ENCODE results near the gene KLF14.
"Not testable (repeated sequence)": the region's sequence is repeated elsewhere in the genome, so short reads cannot be mapped to it uniquely, and the experiment has no call there.

The KLF14 gene

DNA sequence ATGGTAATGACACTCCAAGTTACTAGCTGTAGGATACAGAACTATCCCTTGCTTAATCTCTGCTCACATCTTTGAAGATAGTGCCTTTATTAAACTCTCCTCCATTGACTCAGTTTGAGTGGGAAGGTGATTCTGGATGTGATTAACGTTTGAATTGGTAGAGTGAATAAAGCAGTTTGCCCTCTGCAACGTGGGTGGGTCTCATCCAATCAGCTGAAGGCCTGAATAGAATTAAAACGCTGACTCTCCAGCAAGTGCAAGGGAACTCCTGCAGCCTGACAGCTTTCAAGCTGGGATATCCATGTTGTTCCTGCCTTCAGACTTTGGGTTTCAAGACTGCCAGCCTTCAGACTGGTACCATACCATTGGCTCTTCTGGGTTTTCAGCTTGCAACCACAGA is 21.6 kb downstream of the KLF14 start:
- no peak for DNase-seq

DNA sequence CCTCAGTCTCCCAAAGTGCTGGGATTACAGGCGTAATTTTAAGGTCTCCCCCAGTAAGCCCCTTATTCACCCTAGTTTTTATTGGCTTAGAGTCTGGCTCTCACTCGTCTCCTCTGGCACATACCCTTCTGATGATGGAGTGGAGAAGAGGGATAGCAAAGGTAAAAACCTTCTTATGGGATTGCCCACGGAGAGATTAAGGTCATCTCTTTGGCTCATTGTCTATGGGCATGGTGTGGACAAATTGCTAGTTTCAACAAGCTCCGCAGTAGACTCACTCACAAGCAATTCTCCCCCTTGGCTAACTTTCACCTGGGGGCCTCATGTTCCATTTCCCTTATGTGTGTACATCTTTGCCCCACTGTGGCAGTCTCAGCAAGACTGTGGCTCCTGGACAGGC is 25.2 kb downstream of the KLF14 start:
- DNase-seq = no peak

DNA sequence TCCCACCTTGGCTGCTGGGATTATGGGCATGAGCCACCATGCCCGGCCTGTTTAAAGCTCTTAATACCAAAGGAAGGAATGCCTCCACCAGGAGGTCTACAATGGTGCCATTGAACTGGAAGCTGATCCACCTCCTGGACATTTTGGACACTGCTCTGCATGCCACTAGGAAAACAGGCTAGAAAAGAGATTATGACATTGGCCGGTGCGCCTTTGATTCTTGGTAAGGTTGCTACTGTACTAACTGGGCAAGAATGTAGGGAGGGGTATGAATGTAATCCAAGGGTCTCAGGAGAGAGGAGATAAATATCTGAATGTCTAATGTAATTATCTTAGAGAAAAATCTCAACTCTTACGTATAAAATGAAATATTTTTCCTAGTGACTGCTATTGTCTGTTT is 26.0 kb downstream of the KLF14 start:
- DNase-seq = no peak

DNA sequence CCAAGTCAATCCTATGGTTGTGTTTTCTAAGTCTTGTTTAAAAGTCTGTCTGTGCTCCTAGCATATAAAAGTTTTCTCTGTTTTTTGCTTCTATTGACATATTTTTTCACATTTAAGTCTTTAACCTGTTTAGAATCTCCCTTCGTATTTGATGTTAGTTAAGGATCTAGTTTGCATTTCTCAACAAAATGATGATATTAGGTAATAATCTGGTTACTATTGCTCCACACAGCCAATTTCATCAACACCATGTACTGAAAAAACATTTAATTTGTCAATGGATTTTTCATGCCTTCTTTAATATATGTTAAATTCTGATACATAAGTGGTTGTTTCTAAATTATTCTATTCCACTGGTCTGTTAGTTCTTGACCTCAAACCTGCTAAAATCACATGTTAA is 30.2 kb downstream of the KLF14 start:
- no peak for DNase-seq

DNA sequence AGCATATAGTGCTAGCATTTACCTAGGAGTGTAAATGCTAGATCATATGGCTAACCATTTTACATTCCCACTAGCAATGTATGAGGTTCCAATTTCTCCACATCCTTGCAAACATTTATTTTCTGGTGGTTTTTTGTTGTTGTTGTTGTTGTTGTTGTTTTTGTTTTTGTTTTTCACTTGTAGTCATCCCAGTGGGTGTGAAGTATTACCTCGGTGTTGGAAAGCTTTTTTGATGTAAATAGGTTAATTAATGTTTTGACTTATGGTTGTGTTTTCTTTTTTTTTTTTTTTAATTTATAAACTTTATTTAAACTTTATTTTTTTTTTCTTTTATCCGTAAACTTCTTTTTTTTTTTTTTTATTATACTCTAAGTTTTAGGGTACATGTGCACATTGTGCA is 32.4 kb downstream of the KLF14 start:
- no peak for DNase-seq

DNA sequence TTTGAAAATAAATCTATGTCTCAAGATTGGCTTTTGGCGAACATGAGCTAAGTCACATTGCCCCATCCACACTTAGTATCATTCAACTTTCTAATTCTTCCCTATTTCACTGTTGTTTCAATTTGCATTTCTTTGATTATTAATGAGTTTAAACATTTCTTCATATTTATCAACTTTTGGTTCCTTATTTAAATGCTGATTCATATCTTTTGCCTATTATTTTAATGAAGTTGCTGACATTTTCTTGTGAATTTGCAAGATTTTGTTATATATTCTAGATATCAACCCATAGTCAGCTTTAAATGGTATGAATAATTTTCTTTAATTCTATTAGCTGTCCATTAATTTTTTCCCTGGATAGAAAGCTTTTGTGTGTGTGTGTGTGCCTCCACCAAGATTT is 33.2 kb downstream of the KLF14 start:
- no peak for DNase-seq

DNA sequence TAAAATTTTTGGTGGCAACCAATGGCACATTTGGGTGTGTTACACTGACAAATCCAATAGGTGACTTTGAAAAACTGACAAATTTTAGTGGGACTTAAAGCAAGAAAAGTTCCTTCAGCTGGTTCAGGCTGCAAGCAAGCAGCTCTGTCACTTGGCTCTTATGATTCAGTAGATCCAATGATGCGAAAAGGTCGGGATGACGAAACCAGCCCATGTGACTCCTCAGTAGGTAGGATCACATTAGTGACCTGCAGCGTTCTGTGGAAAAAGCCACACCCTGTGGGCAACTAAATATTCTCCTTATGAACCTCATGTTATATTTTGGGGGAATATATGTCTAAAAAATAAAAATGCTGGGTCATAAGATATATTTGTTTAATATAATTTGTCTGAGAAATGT is 34.3 kb downstream of the KLF14 start:
- DNase-seq = no peak

DNA sequence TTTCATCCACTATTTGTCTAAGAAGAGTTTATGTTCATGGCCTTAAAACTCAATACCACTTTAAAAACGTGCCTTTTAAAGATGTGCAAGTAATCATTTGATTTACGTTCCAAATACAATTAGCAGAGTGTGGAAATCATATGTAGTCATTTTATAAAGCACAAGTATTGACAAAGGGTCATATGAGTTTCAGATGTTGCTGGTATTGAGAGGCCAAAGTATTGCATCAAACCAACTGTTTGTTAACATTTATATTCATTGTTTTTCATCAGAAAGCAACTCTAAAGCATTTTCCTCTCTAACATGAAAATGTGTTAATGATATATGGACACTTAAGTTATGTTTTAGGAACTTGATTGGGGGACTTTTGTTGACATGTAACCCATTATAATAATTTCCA is 36.2 kb downstream of the KLF14 start:
- DNase-seq = no peak

DNA sequence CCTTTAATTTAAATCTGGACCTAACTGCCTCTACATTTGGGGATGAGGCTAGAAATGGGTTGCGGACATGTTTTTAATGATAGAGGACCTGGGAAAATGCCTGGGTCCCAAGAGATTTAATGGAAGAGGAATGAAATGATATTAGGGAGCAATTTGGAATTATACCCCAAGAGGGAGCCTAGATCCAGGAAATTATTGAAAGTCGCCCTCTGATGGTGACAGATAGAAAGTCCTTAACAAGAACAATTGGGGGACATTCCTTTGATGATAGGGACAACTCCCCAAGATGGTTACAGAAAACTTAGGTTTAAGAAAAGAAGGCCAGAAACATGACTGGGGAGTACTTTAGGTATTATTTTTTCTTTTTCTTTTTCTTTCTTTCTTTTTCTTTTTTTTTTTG is 38.2 kb downstream of the KLF14 start:
- no peak for DNase-seq

DNA sequence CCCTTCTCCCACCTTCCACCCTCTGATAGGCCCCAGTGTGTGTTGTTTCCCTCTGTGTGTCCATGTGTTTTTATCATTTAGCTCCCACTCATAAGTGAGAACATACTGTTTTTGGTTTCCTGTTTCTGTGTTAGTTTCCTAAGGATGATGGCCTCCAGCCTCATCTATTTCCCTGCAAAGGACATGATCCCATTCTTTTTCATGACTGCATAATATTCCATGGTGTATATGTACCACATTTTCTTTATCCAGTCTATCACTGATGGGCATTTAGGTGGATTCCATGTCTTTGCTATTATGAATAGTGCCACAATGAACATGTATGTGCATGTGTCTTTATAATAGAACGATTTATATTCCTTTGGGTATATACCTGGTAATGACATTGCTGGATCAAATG is 41.6 kb downstream of the KLF14 start:
- not testable (repeated sequence) for DNase-seq

DNA sequence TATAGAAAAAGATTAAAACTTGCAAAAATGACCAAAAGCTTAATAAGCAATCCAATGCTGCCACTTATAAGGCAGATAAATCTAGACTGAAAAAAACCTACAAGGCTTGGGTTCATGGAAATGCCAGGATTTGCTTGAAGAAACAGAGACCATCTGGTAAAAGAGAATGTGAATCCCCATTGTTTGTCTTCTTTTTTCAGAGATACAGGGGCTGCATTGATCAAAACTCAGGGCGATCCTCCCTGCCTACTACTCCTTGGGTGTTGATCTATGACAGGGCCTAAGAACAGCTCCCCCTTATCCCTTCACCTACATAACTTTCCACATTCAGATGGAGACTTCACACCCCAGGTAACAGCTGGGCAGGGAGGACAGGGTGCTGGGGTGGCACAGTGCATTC is 44.3 kb downstream of the KLF14 start:
- no peak for DNase-seq

DNA sequence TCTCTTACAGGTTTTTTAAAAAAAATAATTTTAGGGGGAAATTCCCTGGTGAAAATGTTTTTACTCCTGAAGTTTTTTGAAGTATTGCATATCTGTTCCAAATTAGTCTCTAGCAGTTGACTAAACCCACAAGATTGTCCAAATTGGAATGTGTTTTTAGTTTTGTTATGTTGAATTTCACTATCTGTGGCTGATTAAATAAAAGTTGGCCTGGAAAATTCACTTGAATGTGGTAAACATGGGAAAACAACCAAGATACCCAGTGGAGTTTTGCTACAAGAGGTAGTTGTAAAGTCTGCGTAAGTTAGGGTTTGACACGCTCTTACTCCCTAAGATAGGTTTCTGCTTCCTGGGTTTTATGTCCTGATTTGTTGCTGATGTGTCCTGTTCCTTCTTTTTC is 51.0 kb downstream of the KLF14 start:
- DNase-seq = no peak
